Neural progenitor cell (in vitro differentiated cells): ENCODE results near the gene DROSHA.

Source experiments
- EZH2 ChIP-seq: fragments of 200-600 bp; sonication (generic); IDR thresholded peaks from 2 replicates; pipeline ENCODE4 v1.6.1; 2017; ENCODE audit warnings: antibody characterized with exemption, mild to moderate bottlenecking, moderate library complexity
- EZH2phosphoT487 ChIP-seq: fragments of 200-600 bp; sonication (generic); IDR thresholded peaks from 2 replicates; pipeline ENCODE4 v1.6.1; 2017; ENCODE audit warnings: antibody characterized with exemption
- TF ChIP-seq, protein P1 (sequence below): fragments of 200-600 bp; sonication (generic); IDR thresholded peaks from 2 replicates; pipeline ENCODE4 v1.5.1; 2017; ENCODE audit warnings: antibody characterized with exemption, mild to moderate bottlenecking

DNA sequence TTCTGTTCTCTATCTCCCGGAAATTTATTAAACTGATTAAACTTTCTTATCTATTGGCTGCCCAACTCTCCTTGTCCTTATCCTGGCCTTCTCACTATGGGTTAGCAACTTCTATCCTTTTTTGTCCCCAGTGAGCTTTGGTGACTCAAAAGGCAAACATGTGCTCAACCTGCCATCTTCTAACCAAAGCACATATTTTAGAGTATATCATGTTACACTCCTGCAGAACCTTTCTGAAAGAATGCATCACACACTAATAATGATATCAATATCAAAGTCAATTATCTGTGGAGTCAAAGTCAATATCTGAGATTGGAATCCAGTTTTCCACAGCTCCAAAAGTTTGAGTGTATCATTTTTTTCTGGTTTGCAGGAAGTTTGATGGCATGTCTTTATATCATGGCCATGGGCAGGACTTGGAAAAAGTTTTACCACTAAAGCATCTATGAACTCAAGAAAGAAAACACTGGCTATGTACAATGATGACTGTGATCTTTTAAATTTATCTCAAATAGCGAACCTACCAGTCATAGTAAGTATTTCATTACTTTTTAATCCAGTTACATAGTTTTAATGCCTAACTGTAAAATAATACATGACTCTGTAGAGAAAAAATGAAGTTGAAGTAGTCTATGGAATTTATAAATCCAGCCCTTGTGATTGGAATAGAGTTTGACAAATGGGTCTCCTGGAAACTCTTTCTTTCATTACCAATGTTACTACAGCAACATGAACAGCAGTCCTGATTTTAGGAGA lies 166.8 kb downstream of the DROSHA start:
- TF ChIP-seq, protein P1, sequence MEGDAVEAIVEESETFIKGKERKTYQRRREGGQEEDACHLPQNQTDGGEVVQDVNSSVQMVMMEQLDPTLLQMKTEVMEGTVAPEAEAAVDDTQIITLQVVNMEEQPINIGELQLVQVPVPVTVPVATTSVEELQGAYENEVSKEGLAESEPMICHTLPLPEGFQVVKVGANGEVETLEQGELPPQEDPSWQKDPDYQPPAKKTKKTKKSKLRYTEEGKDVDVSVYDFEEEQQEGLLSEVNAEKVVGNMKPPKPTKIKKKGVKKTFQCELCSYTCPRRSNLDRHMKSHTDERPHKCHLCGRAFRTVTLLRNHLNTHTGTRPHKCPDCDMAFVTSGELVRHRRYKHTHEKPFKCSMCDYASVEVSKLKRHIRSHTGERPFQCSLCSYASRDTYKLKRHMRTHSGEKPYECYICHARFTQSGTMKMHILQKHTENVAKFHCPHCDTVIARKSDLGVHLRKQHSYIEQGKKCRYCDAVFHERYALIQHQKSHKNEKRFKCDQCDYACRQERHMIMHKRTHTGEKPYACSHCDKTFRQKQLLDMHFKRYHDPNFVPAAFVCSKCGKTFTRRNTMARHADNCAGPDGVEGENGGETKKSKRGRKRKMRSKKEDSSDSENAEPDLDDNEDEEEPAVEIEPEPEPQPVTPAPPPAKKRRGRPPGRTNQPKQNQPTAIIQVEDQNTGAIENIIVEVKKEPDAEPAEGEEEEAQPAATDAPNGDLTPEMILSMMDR: no peak
- TF ChIP-seq EZH2phosphoT487 (no peak), EZH2 (no peak)
